GM21576 (cell line): ENCODE measurements around the gene AMPD3.

Source experiments
- ATAC-seq: cut with Tn5 transposase; IDR thresholded peaks from one replicate; pipeline ENCODE4 v1.9.1; 2021; ENCODE audit warnings: mild to moderate bottlenecking, moderate library complexity; ENCODE audit not compliant: unreplicated experiment

AMPD3 gene

DNA sequence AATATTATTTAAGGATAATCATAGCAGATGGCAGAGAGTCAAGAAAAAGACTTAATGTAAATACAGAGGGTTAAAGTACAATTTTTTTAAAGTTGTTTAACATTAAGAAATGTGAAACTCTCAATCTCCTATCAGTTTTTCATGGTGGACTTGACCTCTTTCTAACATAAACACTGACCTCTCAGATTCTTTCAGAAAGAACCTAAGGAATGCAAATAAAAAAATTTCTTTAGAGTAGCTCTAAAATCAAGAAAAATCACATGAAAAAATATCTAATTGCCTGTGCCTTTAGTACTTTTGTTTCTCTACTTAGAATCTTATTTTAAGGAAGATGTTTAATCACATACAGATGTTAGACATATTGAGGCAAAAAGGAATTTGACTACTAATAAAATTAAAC is 73.1 kb downstream of the AMPD3 start:
- no peak for ATAC-seq

DNA sequence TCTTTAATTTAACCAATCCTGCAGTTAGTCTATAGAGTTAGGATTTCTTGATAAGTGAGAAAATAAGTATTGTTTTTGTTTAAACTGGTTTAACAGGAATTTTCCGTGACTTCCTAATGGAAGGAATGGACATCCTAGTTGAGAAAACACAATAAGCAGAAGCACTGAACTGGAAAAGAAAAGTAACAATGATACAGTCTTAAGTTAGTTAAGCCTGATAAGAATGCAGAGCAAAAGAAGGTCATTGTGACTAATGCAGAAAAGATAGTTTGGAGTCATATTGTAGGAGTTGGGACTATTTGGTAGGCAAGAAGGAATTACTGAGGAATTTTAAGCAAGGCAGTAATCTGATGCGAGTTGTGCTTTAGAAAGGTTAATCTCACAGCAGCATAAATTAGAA is 74.2 kb downstream of the AMPD3 start:
- ATAC-seq: no peak

DNA sequence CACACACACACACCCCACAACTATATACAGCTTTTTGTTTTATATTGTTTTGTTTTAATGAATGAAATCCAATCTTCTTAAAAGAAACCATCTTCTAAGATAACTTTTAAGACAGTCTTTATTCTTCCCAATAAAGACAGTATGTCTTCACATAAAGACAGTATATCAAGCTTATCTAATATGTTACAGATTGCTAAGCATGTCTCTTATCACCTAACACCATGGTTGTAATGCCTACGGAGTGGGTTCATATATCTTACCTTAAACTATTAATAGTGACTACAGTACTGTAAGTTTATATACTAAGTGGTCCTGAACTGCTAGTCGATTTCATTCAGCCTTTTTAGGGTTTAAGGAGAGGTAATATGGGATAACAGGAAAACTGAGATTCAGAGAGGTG is 77.5 kb downstream of the AMPD3 start:
- ATAC-seq: no peak

DNA sequence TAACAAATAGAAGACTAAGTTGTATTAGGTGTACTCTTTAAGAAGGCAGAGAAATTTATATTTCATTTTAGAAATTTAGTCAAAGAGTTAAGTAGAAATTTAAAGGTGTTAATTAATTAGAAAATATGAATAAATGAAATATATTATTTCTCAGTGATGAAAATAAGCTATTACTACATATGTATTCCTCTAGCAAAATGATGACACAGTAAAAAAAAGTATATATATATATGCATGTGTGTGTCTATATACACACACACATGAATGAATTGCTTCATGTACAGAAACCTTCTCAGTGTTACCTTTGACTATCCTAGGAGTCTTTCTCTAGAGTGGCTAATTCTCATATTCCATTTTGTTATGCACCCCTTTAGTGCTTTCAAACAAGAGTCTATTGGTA is 78.3 kb downstream of the AMPD3 start:
- no peak for ATAC-seq

DNA sequence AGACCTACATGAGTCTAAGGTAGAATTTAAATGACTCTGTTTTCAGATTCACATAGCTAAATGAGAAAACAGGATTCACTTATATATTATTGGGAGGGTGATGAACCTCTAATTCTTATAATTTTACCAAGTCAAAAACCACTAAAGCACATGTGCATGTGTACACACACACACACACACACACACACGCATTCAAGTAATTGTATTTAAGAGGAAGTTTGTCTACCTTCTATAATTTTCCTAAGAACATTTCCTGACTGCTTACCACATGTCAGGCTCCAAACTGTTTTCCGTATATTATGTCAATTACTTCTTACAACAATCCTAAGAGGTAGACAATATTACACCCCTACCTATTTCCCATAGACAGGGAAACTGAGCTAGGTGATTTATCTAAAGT is 79.3 kb downstream of the AMPD3 start:
- no peak for ATAC-seq

DNA sequence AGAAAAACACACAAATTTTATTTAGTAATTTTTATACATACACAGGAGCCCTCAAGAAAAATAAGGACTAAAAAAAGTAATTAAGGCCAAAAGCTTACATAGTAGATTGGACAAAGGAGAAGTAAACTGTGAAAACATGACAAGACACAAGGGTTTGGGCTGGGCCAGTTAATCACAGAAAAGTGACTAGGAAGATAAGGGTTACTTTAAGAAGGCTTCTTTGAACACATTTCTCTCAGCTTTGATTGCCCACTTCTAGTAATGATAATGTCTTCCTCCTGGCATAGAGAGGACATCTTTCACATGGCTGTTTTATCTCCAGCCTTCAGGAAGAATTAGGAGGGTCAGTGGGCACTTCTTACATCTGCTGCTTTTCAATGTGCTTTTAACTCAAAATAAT is 82.5 kb downstream of the AMPD3 start:
- no peak for ATAC-seq

DNA sequence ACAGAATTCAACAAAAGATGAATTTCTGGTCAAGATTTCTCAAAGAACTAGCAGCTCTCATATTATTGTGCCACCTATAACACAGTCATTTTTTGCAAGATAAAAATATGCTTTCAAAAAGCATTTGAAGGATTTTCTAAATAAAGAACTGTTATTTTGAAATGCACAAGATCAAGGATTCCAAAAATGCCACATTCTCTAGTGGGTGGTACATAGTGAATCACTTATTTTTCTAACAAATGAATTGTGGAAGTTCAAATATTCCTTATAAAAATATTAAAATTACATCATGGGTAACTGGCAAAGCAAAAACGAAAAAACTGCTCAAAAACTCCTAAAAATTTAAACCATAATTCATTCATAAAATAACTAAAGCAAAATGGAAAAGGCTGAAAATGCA is 83.9 kb downstream of the AMPD3 start:
- ATAC-seq: no peak

DNA sequence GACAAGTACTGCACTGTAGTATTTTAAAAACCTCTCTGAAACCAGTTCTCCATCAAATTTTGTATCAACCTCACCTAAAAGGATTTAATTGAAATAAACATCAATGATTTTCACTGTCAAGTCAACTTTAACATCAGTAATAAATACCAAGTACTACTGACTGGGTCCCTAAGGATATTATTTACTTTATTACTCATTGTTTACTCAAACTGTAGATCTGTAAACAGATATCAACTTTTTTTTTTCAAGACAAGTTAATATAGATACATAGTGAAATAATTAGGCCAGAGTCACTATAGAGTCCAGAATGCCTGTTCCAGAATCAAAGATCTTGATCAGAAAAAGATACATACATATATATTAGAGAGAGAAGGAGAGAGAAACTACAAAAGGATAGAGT is 84.3 kb downstream of the AMPD3 start:
- ATAC-seq: no peak

DNA sequence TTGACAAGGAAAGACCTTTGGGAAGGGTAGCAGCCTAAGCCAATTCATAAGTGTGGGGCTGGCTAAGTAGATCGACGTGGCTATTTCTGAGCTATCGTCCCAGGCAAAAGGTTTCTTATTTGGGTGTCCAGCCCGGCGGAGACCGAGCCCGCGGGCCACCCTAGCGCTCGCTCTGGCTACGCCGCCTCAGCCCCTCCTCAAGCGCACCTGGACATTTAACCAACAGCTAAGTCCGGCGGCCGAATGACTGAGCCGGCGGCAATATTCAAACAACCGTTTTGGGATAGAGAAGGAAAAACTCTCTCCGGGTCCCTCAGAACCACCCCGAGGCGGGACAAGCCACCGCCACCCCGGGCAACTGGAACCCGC is 85.5 kb downstream of the AMPD3 start:
- ATAC-seq: peak; percentile 38

DNA sequence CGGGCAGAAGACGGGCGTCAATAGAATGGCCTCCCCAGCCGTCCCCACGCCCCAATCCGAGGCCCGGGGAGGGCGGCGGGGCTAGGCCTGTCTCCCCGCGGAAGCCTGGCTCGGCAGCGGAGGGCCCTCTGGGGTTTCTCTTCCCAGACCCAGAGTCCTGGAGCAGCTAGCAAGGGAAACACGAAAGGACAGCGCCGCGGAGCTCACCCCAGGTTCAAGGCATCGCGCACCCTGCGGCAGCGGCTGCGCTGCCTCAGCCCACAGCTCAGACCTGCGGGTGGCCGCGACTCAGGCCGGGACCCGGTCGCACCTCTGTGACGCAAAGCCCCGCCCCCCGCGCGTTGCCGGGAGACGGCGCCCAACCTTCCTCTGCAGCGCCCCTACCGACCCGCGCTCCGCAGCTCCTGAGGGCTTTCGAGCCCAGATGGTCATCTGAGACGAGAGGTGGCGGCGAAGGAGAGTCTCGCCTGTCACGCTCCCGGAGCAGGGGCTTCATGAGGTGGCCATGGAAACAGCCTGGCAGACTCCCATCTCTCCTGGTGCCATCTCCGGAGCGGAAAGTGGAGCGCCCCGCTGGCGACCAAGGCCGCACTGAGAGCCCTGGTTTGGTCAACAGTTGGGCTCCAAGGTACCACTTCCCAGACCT is 86.0 kb downstream of the AMPD3 start, which contains the start of gene RNF141:
Gene RNF141, minus strand, starts transcription at position 273 of the 646 bp plus-strand sequence. CDS start 7,029 bp downstream, outside the sequence.
- ATAC-seq: peak; percentile 97

DNA sequence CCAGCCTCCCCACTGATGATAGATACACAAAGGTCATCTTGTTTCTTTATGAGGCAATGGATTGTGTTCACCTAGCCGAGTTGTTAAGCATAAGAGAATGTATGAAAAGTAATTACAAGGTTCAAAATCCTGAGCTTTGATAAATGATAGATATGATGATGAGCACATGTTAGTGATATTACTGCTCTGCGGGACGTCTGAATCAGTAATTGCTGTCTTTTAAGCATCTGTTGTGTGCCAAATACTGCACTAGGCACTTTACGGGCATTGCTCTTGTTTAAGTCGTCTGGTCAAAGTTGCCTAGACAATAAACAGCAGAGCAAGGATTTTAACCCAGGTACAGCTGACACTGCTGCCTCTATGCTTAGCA is 86.5 kb downstream of the AMPD3 start:
- ATAC-seq: no peak

DNA sequence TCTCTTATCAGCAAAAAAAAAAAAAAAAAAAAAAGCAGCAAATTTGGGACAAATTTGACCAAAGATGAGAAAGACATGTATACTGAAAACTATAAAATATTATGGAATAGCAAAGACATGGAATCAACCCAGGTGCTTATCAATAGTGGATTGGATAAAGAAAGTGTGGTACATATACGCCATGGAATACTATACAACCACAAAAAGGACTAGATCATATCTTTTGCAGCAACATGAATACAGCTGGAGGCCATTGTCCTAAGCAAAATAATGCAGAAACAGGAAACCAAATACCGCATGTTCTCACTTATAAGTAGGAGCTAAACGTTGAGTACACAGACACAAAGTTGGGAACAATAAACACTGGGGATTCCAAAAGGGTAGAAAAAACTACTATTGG is 87.7 kb downstream of the AMPD3 start:
- no peak for ATAC-seq

DNA sequence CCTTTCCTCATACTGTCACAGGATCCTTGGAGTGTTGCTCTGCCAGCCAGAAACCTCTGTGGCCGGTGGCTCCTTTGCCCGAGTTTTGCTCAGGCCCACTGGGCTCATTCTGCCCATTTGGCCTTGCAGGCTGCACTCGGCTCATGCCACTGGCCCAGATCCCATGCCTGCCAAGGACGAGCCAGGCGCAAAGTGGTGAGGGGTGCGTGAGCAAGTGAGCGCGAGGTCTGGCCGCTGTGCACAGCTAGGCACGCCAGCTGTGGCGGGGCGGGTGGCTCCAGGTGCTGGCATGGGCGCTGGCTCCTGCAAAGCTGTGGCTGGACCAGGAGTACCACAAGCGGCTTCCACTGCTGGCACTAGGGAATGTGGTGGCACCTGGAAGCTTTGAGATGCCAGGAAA is 88.7 kb downstream of the AMPD3 start:
- ATAC-seq: no peak

DNA sequence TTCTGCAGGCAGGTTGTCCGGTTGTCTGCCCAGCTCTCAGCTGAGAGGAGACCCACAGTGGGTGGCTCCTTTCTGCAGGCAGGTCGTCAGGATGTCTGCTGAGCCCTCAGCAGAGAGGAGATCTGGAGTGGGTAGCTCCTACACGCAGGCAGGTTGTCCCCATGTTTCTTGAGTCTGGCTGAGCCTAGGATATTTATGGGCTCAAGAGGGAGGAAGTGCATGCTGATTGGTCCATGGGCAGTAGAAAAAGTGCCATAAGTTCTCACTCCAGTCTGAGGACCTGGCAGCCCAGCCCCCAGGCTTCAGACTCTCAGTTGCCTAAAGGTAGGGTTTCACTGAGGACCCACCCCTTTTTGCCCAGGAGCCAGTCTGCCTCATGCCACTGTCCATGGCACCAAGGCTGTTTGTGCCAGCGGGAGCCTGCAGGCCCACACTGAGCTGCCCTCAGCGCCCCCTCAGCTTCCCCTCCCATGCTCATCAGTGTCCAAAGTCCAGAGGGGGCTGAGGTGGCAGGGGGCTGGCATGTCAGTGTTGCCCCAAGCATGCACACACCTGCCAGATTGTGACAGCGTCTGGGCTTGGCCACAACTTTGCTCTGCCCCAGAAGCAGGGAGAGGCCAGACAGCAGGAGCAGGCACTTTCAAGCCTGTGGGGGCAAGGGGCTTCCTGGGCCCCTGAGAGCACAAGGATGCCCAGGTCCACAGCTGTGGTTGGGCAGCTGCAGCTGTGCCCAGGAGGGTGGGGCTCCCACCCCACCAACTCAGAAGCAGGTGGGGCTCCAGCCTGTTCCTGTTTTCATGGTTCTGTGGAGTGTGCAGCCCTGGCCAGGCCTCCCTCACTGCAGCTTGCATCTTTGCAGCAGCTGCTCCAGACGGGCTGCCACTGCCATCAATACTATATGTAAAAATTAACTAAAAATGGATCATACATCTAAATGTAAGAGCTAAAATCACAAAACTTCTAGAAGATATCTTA is 89.7 kb downstream of the AMPD3 start:
- ATAC-seq: no peak

DNA sequence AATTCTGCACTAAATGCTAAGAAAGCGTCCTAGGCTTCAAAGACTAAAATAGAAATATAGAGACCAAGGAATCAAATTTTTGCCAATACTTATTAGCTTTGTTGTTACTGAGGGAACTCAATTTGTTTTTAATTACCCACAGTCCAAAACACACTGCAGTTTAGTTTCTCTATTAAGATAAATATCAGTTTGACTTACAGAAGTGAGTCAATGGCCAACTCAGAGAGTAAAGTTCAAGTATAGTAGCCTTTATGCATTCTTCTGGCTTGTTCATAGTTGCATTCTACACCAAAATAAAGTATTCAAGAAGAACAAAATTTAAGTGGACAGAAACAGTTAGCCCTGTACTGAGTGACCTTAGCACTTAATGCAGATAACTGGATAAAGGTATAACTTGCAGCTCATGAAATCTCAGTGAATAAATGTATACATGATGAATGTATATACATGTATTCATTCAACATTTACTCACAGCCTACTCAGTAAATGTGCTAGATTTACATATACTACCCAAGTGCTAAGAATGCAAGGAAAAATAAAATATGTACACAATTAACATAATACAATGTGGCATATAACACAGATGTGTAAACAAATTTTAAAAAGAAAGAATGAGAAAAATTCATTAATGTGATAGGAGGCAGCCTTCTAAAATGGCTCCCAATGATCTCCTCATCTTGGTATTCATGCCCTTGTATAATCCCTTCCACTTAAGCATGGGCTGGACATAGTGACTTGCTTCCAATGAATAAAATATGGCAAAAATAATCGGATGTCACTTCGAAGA is 95.6 kb downstream of the AMPD3 start:
- no peak for ATAC-seq

DNA sequence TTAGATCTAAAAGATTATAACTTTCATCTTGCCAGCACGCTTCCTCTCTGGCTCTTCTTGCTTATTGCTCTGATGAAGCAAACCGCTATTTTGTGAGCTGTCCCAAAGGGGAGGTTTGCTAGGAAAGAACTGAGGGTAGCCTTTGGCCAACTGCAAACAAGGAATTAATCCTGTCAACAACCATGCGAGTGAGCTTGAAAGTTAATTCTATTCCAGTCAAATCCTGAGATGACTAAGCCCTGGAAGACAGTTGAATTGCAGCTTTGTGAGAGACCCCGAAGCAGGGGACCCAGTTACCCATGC is 96.2 kb downstream of the AMPD3 start:
- no peak for ATAC-seq

DNA sequence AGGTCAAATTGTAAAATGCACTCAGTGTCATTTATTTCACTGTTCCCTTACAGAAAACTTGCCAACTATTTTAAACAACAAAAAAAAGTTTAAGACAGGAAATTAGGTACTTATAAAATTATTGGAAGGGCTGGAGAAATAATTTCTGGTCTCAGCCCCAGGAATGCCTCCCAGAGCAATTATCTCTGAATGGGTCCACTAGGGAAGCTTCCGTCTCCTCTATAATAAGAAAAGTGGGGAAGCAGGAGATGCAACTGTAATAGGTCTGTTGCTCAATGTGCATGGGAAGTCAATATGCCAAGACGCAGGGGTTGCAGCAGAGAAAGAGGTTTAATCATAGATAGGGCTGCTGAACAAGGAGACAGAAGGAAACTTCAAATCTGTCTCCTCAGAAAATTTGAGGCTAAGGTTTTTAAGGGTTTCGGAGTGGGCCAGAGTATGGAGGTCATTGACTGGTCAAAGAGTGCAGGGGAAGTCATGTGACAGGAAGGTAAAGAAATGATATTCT is 96.8 kb downstream of the AMPD3 start:
- no peak for ATAC-seq

DNA sequence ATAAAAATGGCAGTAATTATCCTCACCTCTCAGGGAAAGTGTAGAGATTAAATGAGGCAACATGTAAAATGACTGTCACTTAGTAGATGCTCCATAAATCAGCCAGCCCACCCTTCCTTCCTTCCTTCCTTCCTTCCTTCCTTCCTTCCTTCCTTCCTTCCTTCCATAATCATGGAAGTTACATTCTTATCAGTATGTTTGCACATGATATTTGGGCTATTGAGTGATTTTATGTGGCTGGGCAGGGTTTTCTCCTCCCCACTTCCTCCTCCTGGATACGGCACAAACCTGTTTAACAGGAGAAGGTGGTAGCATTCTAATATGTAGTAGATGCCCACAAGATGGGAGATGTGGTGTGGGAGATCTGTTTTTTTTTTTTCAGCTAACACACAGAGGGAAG is 101.5 kb downstream of the AMPD3 start:
- no peak for ATAC-seq
